COLO668 (cell line): ENCODE results near the gene HBD.
"Not testable (repeated sequence)": the region's sequence is repeated elsewhere in the genome, so short reads cannot be mapped to it uniquely, and the experiment has no call there.

ENCODE experiments used
- DNase-seq: peaks from one replicate; lab custom pipeline; 2025; ENCODE audit not compliant: unreplicated experiment; lab: John Stamatoyannopoulos, UW

Gene HBD

GRCh38 chr11:5253440-5253839 lies 19.2 kb upstream of the HBD start:
- not testable (repeated sequence) for DNase-seq

GRCh38 chr11:5252919-5253265 lies 18.6 kb upstream of the HBD start:
- no peak for DNase-seq

- no peak for DNase-seq
Measured at GRCh38 chr11:5252192-5252918, 18.1 kb upstream of the HBD start.

- no peak for DNase-seq
Measured at GRCh38 chr11:5251746-5252145, 17.5 kb upstream of the HBD start.

- no peak for DNase-seq
Measured at GRCh38 chr11:5250543-5251204, 16.4 kb upstream of the HBD start.

GRCh38 chr11:5249807-5250396 lies 15.6 kb upstream of the HBD start, which contains the start of gene HBG1:
HBG1 (minus strand) TSS chr11:5249857; CDS start chr11:5249804, 53 bp downstream.
- not testable (repeated sequence) for DNase-seq

GRCh38 chr11:5248498-5248897 lies 14.2 kb upstream of the HBD start:
- DNase-seq: not testable (repeated sequence)

- DNase-seq: no peak
Measured at GRCh38 chr11:5247472-5248192, 13.3 kb upstream of the HBD start.

GRCh38 chr11:5246772-5247471 lies 12.6 kb upstream of the HBD start:
- no peak for DNase-seq

GRCh38 chr11:5245155-5245554 lies 10.9 kb upstream of the HBD start:
- DNase-seq: no peak

GRCh38 chr11:5243816-5244180 lies 9.5 kb upstream of the HBD start:
- no peak for DNase-seq

GRCh38 chr11:5242933-5243815 lies 8.9 kb upstream of the HBD start:
- DNase-seq: no peak

- no peak for DNase-seq
Measured at GRCh38 chr11:5242208-5242607, 7.9 kb upstream of the HBD start.

GRCh38 chr11:5241458-5241857 lies 7.2 kb upstream of the HBD start:
- no peak for DNase-seq

- no peak for DNase-seq
Measured at GRCh38 chr11:5240458-5240857, 6.2 kb upstream of the HBD start.

GRCh38 chr11:5240056-5240455 lies 5.8 kb upstream of the HBD start:
- DNase-seq: no peak

GRCh38 chr11:5239046-5239445 lies 4.8 kb upstream of the HBD start:
- no peak for DNase-seq

- DNase-seq: no peak
Measured at GRCh38 chr11:5238486-5238885, 4.2 kb upstream of the HBD start.

- DNase-seq: no peak
Measured at GRCh38 chr11:5237420-5237819, 3.1 kb upstream of the HBD start.
